GM18867 (cell line): Measurements from ENCODE around the gene SMCO2.

ENCODE experiments used
- ATAC-seq: cut with Tn5 transposase; IDR thresholded peaks from one replicate; pipeline ENCODE4 v1.9.1; 2021; ENCODE audit warnings: mild to moderate bottlenecking, moderate library complexity; ENCODE audit not compliant: unreplicated experiment

The SMCO2 gene

GRCh38 chr12:27549236-27549800 lies 102.8 kb downstream of the SMCO2 start:
- ATAC-seq = no peak

DNA sequence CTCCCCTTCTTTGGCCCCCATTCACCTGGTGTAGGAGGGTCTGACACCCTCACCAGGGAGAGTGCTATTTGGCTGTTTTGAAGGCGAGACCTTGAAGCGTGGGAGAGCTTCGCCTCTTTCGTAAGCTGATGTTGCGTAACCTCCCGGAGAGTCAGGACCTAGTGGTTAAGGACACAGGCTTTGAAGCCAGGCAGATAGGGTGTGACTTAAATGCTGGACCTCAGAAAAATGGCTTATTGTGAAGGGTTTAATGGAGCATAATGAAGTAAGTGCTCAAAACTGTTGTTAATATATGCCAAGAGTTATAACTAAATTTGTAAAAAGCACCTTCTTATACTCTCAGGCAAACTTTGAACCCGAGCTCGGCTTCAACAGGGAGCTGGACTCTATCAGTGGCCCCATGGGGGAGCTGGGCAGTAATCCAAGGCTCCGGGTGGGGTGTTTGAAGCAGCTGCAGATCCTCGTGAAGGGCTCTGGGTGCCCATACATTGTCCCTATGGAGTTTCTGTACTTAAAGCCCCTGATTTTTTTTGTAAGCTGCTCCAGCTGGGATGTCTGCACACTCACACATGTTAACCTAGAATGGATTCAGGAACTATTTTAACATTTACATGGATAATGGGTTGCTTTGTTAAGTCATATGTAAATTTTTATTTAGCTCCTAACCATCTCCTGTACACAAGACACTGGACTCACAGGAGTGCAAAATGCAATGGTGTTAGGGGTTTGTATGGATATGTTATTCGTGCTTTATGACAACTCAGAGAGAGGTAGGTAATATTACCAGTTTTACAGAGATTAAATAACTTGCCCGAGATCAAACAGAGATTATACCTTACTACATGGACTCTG lies 103.5 kb downstream of the SMCO2 start:
- ATAC-seq = no peak

- no peak for ATAC-seq
Observed at GRCh38 chr12:27550653-27550975, 104.1 kb downstream of the SMCO2 start.

- ATAC-seq = no peak
Observed at GRCh38 chr12:27551172-27551840, 104.8 kb downstream of the SMCO2 start.
